MM.1S (cell line): ENCODE measurements around the gene CSPG5.

Experiments used
- CTCF ChIP-seq: fragments of 300-600 bp; sonication (generic); IDR thresholded peaks from 2 replicates; pipeline ENCODE4 v1.5.1; 2016; ENCODE audit warnings: antibody characterized with exemption, low read length, mixed read lengths
- EZH2 ChIP-seq: fragments of 300-600 bp; sonication (generic); optimal IDR thresholded peaks from 2 replicates; pipeline ENCODE3; 2017; ENCODE audit warnings: low read depth, mild to moderate bottlenecking, antibody characterized with exemption, low read length, mixed read lengths
- EZH2phosphoT487 ChIP-seq: fragments of 300-600 bp; sonication (generic); IDR thresholded peaks from 2 replicates; pipeline ENCODE4 v1.6.1; 2018; ENCODE audit warnings: antibody characterized with exemption, low read length

- TF ChIP-seq CTCF (no peak), EZH2 (no peak), EZH2phosphoT487 (no peak)
Measured at GRCh38 chr3:47517937-47518336, 60.7 kb downstream of the CSPG5 start.
